ENCODE results near the gene RPL11.

Gene RPL11

DNA sequence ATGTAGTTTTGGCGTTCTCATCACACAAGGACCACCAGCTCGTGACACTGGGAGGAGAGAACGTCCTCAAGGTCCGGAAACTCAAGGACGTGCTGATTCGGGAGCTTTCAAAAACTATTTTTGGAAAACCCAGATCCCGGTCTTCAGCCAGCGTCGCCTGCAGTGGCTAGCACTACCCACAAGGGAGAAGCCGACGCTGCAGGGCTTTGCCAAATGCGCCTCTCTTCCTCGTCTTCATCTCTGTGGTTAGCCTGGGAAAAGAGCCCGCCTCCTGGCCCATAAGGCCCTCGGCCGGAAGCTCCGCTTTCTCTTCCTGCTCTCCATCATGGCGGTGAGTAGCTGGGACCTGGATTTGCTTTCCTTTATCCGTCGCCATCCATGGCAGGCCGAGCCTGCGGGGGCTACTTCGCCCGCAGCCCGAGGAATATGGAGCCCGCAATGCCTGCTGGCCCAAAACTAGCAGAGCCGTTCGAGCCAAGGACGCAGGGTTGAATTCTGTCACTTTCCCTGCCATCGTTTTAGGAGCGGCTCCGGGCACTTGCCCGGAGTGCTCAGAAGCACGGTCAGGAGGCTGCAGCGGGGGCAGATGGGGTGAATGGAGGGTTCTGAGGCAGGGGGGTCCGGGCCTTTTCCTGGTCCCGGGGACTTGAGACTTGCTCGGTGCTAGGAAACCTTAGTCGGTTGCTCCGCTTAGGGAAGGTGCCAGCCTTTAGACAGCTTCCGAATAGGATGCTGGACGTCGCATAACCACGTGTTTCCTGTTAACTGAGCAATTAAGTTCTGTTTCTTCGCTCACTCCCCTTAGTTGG, at the start of gene RPL11:
Gene RPL11 (plus strand): TSS at position 308 of the 809 bp plus-strand sequence. CDS start 18 bp downstream, at position 326.
- H3K4me3 ChIP-seq (ENCODE audit: low read depth, low read length) = peak within 1 kb of the TSS; percentile 90
- peak; percentile 85 for TF ChIP-seq CTCF (IDR thresholded peaks at IDR 0.05; ENCODE audit: insufficient read depth, low read length, missing control alignments)
- POLR2A ChIA-PET = interaction anchor here (0.6 to 1.8 kb wide), 19 partner anchors 9 to 503 kb away, joined by 3 to 7 read pairs (median 3); partner anchors contain the start of genes ELOA, GALE and PITHD1
- DNase-seq (ENCODE audit: low read depth, low spot score) = peak; percentile 75
- CTCF ChIA-PET = interaction anchor here (0.6 to 4.8 kb wide), 21 partner anchors 9 to 270 kb away, joined by 3 to 37 read pairs (median 4); no protein-coding TSS in a partner anchor

- no peak for DNase-seq (ENCODE audit: low read depth, low spot score)
Measured at GRCh38 chr1:23643736-23644554, 47.7 kb upstream of the RPL11 start.

DNA sequence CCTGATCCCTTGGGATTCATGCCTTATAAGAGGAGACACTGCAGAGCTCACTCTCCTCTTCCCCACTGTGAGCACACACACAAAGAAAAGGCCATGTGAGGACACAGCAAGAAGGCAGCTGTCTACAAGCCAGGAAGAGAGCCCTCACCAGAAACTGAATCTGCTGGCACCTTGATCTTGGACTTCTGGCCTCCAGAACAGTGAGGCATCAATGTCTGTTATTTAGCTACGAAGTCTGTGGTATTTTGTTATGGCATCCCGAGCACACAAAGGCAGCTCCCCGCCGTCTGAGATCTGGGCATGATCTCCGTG, 47.1 kb upstream of the RPL11 start:
- CTCF ChIA-PET = interaction anchor here (1.2 to 20.6 kb wide), 6 partner anchors 8 to 148 kb away, joined by 3 to 1485 read pairs (median 10); partner anchors contain the start of gene ID3
- POLR2A ChIA-PET = interaction anchor here (0.9 to 1.0 kb wide), 2 partner anchors 50 to 89 kb away, joined by 3 read pairs; no protein-coding TSS in a partner anchor
- TF ChIP-seq CTCF (IDR thresholded peaks at IDR 0.05; ENCODE audit: insufficient read depth, low read length, missing control alignments) = no peak
- DNase-seq (ENCODE audit: low read depth, low spot score) = no peak
- H3K4me3 ChIP-seq (ENCODE audit: low read depth, low read length) = no peak overlapping the region

More at GRCh38 chr1:23643736-23644554, 47.7 kb upstream of the RPL11 start:
- no peak overlapping the region for H3K4me3 ChIP-seq (ENCODE audit: low read depth, low read length)
- TF ChIP-seq CTCF (IDR thresholded peaks at IDR 0.05; ENCODE audit: insufficient read depth, low read length, missing control alignments) = no peak
- POLR2A ChIA-PET = interaction anchor here (0.9 to 1.0 kb wide), 2 partner anchors 50 to 88 kb away, joined by 3 read pairs; no protein-coding TSS in a partner anchor
- CTCF ChIA-PET = interaction anchor here (0.8 to 20.6 kb wide), 7 partner anchors 8 to 148 kb away, joined by 3 to 1485 read pairs (median 6); partner anchors contain the start of gene ID3

DNA sequence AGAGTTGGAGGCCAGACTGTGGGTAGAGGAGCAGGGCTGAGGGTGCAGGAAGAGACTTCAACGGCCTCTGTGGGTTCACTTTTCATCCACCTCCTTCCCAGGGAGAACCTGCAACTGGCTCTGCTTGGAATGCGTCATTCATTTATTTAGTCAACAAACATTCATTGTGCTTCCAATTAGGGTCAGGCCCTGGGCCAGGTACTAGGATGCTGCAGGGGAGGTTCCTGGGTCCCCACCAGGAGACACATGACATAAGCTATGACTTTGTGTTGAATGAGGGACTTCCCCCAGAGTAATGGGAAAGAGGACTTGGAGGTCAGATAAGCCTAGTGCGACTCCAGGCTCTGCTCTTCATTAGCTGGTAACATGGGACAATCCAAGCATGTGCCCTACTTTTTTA, 46.3 kb upstream of the RPL11 start:
- no peak for DNase-seq (ENCODE audit: low read depth, low spot score)
- ChIA-PET CTCF (interaction anchor here (1.1 to 20.6 kb wide), 6 partner anchors 9 to 149 kb away, joined by 3 to 1485 read pairs (median 11); partner anchors contain the start of gene ID3), POLR2A (no interaction called here)
- TF ChIP-seq CTCF (IDR thresholded peaks at IDR 0.05; ENCODE audit: insufficient read depth, low read length, missing control alignments) = no peak
- H3K4me3 ChIP-seq (ENCODE audit: low read depth, low read length) = no peak overlapping the region

- TF ChIP-seq CTCF (IDR thresholded peaks at IDR 0.05; ENCODE audit: insufficient read depth, low read length, missing control alignments) = no peak
- POLR2A ChIA-PET = no interaction called here
- H3K4me3 ChIP-seq (ENCODE audit: low read depth, low read length) = no peak overlapping the region
- DNase-seq (ENCODE audit: low read depth, low spot score) = no peak
- CTCF ChIA-PET = interaction anchor here (1.1 to 20.6 kb wide), 6 partner anchors 10 to 150 kb away, joined by 3 to 1485 read pairs (median 11); partner anchors contain the start of gene ID3
Measured at GRCh38 chr1:23646091-23646490, 45.5 kb upstream of the RPL11 start.
